WERI-Rb-1 (cell line): ENCODE data around the gene PTGDR2.
A peak's percentile ranks its signal among the peaks of the same experiment; 100 is the strongest.

Experiments used
- DNase-seq: peaks from one replicate; pipeline ENCODE4 v3.0.0-alpha.2; 2020
- H3K27ac ChIP-seq: fragments of 250-450 bp; sonication (Bioruptor Pico); 2 replicates; pipeline ENCODE4 v1.5.1; 2020; ENCODE audit warnings: mild to moderate bottlenecking, moderate library complexity
- H3K27me3 ChIP-seq: fragments of 250-450 bp; sonication (Bioruptor Pico); 2 replicates; pipeline ENCODE4 v1.5.1; 2021; ENCODE audit warnings: mild to moderate bottlenecking, low read depth, moderate library complexity; ENCODE audit not compliant: insufficient read depth, severe bottlenecking
- H3K36me3 ChIP-seq: fragments of 250-450 bp; sonication (Bioruptor Pico); 2 replicates; pipeline ENCODE4 v1.5.1; 2020; ENCODE audit warnings: mild to moderate bottlenecking, moderate library complexity
- H3K4me3 ChIP-seq: 2 replicates; pipeline ENCODE4 v1.5.1; 2011; ENCODE audit warnings: low read depth, mild to moderate bottlenecking, control low read depth, low read length
- H3K9me3 ChIP-seq: fragments of 250-450 bp; sonication (Bioruptor Pico); 2 replicates; pipeline ENCODE4 v1.5.1; 2021; ENCODE audit warnings: mild to moderate bottlenecking, moderate library complexity; ENCODE audit not compliant: severe bottlenecking
- TF ChIP-seq, protein P1 (sequence below): IDR thresholded peaks from 2 replicates; pipeline ENCODE4 v1.5.1; 2011; ENCODE audit warnings: low read depth, mild to moderate bottlenecking, control low read depth, inconsistent platforms, low read length

The PTGDR2 gene

GRCh38 chr11:60863550-60864521, 8.1 kb upstream of the PTGDR2 start:
- Histone ChIP-seq H3K36me3 (no peaks in the 10 kb centered on the region), H3K27me3 (no peaks in the 10 kb centered on the region), H3K9me3 (no peaks in the 10 kb centered on the region), H3K4me3 (no peak overlapping the region), H3K27ac (no peak overlapping the region)
- peak; percentile 1 for DNase-seq
- TF ChIP-seq, protein P1, sequence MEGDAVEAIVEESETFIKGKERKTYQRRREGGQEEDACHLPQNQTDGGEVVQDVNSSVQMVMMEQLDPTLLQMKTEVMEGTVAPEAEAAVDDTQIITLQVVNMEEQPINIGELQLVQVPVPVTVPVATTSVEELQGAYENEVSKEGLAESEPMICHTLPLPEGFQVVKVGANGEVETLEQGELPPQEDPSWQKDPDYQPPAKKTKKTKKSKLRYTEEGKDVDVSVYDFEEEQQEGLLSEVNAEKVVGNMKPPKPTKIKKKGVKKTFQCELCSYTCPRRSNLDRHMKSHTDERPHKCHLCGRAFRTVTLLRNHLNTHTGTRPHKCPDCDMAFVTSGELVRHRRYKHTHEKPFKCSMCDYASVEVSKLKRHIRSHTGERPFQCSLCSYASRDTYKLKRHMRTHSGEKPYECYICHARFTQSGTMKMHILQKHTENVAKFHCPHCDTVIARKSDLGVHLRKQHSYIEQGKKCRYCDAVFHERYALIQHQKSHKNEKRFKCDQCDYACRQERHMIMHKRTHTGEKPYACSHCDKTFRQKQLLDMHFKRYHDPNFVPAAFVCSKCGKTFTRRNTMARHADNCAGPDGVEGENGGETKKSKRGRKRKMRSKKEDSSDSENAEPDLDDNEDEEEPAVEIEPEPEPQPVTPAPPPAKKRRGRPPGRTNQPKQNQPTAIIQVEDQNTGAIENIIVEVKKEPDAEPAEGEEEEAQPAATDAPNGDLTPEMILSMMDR: no peak

GRCh38 chr11:60862171-60862570, 6.4 kb upstream of the PTGDR2 start:
- H3K4me3 ChIP-seq: no peak overlapping the region
- no peaks in the 10 kb centered on the region for H3K27me3 ChIP-seq
- H3K27ac ChIP-seq: no peak overlapping the region
- no peaks in the 10 kb centered on the region for H3K9me3 ChIP-seq
- H3K36me3 ChIP-seq: no peaks in the 10 kb centered on the region
- peak; percentile 0 for DNase-seq
- TF ChIP-seq, protein P1: no peak

DNA sequence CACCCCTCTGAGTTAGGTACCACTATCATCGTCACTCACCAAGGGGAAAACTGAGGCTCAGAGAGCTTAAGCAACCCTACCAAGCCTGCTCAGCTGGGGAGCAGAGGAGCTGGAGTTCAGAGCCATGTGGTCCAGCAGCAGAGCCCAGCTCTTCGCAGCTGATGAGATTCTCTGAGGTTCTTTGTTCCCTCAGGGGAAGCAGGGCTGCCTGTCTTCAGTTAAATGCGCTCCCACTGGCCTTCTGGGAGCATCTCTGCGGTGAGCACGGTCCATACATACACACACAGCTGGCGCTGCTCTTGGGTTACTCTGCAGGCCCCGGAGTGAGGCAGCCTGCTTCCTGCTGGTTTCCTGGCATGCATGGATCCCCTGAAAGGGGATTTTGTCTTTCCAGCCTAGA, 5.2 kb upstream of the PTGDR2 start:
- no peaks in the 10 kb centered on the region for H3K36me3 ChIP-seq
- TF ChIP-seq, protein P1: no peak
- H3K9me3 ChIP-seq: no peaks in the 10 kb centered on the region
- DNase-seq: no peak
- H3K4me3 ChIP-seq: no peak overlapping the region
- no peaks in the 10 kb centered on the region for H3K27me3 ChIP-seq
- H3K27ac ChIP-seq: no peak overlapping the region

DNA sequence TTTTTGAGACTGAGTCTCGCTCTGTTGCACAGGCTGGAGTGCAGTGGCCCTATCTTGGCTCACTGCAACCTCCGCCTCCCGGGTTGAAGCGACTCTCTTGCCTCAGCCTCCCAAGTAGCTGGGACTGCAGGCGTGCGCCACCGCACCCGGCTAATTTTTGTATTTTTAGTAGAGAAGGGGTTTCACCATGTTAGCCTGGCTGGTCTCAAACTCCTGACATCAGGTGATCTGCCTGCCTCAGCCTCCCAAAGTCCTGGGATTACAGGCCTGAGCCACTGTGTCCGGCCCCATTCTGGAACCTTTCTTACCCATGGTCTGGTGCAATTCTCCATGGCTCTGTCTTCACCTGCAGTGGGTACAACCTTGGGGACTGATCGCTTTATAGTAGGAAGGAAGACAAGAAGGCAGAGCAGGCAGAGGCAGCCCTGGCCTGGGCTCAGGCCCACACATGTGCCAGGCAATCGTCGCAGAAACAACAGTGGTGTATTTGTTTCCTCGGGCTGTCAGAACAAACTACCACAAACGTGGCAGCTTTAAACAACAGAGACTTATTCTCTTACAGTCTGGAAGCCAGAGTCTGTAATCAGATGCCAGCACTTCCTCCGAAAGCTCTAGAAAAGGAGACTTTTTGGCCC, 4.0 kb upstream of the PTGDR2 start:
- TF ChIP-seq, protein P1: no peak
- no peaks in the 10 kb centered on the region for H3K27me3 ChIP-seq
- H3K9me3 ChIP-seq: no peaks in the 10 kb centered on the region
- H3K4me3 ChIP-seq: no peak overlapping the region
- no peaks in the 10 kb centered on the region for H3K36me3 ChIP-seq
- H3K27ac ChIP-seq: no peak overlapping the region
- DNase-seq: no peak

DNA sequence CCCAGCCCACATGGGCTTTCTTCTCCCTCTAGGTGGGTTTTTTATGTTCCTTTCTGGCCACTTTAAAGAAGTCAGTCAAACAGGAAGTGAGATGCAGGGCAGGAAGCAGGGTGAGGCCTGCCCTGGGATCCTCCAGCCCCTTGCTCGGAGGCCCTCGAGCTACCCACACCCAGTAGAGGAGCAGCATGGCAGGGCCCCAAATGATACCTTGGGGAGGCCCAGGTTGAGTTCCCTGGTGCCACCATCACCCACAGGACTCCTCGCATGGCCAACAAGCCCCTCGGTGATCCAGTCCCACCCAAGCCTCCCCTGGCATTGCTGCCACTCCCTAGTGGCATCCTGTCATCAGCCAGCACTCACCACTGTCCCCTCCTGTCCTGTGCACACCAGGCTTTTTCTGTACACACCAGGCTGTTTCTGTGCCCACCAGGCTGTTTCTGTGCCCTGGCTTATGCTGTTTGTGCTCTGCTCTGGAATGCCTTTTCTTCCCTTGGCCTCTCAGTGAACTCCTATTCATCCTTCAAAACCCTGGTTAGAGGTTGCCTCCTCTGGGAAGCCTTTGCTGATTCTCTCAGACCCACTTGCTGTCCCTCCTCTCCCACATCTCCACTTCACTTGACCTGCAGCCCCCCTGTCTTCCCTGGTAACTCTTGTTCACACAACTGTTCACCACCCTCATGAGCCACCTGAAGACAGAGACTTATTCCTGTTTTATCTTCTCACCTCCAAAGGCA, 3.1 kb upstream of the PTGDR2 start:
- Histone ChIP-seq H3K9me3 (no peaks in the 10 kb centered on the region), H3K27me3 (no peaks in the 10 kb centered on the region), H3K4me3 (no peak overlapping the region), H3K36me3 (no peaks in the 10 kb centered on the region), H3K27ac (no peak overlapping the region)
- TF ChIP-seq, protein P1: no peak
- DNase-seq: no peak
